GM19240 (cell line): ENCODE results near the gene TARS2.

ENCODE experiments used
- DNase-seq: peaks from one replicate; pipeline ENCODE4 v3.0.0; 2011; ENCODE audit warnings: low spot score; ENCODE audit not compliant: insufficient read length

The TARS2 gene

DNA sequence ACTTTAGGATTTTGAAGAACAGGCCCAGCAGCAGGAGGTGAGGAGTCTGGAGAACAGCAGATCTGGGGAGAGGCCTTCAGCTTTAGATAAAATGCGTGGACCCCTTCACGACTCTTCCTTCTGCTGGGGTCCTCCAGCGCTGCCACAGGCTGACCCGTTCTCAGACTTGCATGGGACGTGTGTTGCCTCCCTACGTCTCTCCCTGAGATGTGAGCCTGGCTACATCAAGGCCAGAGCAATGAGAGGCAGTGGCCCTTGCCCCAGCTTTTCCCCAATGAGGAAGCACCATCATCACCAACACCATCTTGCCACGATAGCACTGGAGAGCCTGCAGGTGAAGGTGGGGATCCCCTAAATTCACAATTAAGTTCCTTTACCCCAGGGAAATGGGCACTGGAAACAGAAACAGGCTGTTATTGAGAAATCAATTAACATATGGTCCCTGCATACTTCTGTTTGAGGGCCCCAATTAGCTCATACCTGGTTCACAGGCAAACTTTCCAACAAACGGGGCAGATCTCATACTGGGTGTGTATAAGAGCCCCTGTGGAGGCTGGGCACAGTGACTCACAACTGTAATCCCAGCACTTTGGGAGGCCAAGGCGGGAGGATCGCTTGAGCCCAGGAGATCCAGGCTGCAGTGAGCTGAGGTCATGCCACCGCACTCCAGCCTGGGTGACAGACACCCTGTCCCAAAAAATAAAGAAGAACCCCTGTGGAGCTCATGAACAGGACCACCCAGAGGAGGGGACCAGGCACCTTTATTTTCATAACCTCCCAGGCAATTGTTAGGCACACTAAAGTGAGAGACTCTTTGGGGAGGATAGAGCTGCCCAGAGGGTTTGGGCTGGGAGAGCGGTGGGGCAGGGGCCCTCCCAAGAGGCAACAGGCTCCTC, 49.9 kb downstream of the TARS2 start:
- no peak for DNase-seq

DNA sequence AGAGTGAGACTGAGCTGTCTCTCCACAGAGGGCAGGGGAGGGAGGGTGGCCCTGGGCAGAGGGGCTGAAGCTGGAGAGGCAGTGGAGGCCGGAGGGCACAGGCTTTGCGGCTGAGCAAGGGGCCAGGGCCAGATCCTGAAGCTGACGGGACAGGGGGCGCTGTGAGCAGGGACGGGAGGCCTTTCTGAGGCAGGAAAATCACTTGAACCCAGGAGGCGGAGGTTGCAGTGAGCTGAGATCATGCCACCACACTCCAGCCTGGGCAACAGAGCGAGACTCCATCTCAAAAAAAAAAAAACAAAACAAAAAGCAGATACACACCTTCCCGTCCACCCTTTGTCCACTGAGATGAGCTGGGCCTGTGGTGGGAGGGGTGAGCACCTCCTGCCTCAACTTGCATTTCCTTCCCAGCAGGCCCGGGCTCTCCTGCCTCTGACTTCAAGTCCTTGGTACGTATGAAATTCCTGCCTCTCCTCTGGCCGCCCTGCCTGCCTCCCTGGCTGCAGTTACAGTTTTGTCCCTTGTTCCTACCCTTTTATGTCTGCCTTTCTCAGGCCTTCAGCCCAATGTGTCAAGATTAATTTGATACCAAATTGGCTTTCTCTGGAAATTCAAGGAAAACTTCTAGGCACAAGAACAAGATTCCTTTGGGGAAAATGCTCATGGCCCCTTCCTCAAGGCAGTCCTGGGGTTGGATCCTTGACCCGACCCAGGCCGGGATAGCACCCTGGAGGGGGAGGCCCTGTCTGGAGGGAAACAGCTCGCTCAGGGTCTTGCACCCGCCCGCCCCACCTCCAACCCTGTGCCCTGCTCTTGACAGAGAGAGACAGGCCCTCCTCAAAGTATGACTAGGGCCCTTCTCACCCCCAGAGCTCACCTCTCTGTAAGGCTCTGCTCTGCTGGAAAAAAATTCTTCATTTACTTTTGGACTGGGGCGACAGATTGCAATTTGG, 50.8 kb downstream of the TARS2 start:
- DNase-seq: no peak

DNA sequence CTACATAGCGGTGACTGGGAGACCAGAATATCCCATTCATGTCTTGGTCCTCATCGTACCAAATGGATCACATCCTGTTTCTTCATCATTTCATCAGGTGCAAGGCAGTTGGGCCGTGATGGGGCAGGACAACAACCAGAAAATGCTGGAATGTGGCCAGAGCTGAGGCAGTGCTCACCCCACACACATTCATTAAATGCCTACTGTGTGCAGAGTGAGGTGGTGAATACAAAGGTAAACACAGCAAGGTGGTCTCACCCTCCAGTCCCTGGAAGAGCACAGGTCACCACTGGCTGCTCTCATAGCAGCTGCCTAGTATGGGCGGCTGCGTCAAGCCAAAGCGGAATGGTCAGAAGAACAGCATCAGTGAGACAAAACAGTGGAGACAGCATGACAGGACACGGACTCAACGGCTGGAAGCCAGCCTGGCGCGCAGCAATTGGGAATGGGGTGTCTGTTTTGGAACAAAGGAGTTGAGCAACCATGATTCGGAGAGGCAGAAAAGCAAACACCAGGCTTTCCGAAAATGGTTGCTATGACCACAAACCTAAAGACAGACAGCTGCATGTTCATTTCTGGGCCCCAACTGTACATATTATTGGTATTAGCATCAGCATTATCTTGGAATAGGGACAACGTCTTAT, 56.4 kb downstream of the TARS2 start:
- DNase-seq: no peak

DNA sequence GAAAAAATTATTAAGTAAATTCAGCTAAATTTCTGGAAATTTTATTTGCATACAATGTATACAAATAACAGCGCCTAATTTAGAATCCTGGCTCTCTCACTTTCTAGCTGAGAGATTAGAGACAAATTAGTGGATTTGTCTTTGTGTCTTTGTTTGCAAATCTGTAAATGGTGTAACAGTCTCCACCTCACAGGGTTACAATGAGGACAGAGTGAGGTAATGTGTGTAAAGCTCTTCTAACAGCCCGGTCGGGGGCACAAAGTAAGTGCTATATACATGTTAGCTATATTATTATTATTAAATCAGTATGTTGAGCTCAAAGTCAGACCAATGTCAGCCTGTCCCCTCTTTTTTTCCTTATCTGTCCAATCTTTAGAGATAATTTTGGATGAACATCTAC, 57.0 kb downstream of the TARS2 start:
- no peak for DNase-seq

DNA sequence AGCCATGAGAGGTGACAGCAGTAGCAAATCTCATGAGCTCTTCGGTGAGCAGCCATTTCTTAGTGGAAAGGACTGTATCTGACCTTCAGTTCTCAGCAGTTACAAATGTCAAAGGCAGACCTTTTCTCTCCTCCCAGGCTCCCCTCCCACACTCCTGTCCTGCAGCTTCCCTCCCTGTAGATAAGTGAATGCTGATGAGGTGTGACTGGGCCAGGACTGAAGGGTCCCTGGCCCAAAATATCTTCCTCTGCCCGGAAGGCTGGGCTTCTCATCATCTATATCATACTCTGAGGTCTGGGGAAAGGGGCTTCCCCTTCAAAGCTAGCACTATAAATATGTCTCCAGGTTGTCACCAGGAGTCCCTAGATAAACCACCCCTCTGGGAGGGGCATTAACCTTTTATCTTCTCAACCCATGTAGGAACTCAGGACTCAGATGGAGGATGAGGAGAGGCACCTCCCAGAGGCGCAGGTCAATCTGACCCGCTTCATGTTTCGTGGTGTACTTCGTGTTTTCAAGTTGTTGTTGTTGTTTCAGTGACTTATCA, 58.3 kb downstream of the TARS2 start:
- no peak for DNase-seq

DNA sequence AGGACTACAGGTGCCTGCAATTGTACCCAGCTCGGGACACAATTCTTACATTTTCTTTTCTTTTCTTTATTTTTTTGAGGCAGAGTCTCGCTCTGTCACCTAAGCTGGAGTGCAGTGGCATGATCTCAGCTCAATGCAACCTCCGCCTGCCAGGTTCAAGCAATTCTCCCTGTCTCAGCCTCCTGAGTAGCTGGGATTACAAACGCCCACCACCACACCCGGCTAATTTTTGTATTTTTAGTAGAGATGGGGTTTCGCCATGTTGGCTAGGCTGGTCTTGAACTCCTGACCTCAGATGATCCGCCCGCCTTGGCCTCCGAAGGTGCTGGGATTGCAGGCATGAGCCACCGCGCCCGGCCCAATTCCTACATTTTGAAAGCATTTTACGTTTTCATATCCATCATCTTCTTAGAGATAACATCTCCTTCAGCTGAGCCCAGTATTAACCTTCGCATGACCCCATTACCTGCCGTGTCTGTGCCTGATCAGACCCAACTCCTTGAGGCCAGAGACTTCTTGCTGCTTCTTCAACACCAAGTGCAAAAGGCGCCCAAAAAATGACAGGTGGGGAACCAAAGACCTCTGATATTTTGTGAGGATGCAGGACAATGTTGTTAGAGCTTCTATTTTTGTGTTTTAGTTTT, 59.2 kb downstream of the TARS2 start:
- no peak for DNase-seq

DNA sequence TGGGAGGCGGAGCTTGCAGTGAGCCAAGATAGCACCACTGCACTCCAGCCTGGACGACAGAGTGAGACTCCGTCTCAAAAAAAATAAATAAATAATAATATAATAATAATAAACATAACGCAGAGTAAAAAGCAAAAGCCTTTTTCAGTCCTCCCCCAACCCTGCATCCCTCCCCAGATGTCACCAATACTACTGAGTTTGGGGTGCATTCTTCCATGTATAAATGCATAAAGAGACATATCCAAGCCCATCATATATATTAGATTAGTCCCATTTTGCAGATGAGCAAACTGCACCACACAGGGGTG, 61.1 kb downstream of the TARS2 start:
- no peak for DNase-seq

DNA sequence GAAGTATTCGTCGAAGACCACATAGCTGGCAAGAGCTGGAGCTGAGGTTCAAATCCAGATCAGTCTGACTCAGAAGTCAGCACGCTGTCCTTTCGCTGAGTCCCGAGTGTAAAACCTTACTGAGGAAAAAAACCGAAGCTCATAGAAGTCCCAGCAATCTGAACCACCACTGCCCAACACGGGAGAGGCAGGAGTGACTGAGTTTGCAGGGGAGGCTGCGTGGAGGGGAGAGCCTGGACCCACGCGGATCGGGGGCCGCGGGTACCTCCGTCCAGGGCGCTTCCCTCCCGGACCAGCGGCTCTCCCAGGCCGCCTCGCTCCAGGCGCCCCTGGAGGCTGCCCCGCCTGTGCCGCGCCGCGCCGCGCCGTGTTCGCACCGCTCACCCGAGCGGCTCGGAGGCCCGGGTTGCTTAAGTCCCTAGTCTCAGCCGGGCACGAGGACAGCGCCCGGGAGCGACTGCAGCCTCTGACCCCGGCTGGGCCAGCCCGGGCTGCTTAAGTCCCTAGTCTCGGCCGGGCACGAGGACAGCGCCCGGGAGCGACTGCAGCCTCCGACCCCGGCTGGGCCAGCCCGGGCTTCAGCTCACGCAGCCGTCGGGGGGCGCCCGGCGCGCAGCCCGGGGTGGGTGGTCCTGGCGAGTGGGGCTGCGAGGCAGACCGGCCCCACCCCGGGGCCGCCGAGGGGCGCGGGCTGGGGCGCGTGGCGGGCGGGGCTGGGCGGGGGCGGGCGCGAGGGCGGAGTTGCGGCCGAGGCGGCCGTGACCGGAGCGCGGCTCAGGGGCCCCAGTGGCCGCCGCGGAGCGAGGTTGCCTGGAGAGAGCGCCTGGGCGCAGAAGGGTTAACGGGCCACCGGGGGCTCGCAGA, 61.6 kb downstream of the TARS2 start, which contains the start of gene ADAMTSL4:
Gene ADAMTSL4, plus strand, starts transcription at position 777 of the 864 bp plus-strand sequence. CDS start 2,881 bp downstream, outside the sequence.
- no peak for DNase-seq

DNA sequence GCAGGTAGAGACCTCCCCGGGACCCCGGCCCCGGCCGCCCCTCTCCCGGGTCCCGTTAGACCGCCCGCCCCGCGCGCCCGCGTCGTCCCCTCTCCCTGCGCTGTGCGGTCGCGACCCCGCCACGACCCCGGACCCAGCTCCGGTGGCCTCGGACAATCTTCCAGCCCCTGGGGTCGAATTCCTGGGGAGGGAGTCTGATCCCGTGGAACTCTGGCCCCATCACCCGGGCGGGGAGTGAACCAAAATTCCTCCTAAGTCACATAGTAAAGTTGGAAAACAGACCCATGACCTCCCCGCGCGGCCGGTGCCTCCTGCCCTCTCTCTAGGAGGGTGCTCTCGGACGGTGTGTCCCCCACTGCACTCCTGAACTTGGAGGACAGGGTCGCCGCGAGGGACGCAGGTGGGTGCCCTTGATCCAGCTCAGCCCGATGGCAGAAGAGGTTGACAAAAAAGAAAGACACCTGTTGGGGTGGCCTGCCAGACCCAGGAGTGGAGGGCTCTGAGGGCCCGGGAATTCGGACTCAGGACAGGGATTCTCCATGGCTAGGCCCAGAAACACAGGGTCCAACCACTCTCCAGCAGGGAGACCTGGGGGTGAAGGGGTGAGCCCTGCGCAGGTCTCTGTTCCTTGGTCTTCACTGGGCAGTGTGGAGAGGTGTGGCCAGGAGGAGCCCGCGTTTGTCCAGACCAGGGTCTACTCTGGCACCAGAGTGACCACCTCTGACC, 62.4 kb downstream of the TARS2 start:
- no peak for DNase-seq

DNA sequence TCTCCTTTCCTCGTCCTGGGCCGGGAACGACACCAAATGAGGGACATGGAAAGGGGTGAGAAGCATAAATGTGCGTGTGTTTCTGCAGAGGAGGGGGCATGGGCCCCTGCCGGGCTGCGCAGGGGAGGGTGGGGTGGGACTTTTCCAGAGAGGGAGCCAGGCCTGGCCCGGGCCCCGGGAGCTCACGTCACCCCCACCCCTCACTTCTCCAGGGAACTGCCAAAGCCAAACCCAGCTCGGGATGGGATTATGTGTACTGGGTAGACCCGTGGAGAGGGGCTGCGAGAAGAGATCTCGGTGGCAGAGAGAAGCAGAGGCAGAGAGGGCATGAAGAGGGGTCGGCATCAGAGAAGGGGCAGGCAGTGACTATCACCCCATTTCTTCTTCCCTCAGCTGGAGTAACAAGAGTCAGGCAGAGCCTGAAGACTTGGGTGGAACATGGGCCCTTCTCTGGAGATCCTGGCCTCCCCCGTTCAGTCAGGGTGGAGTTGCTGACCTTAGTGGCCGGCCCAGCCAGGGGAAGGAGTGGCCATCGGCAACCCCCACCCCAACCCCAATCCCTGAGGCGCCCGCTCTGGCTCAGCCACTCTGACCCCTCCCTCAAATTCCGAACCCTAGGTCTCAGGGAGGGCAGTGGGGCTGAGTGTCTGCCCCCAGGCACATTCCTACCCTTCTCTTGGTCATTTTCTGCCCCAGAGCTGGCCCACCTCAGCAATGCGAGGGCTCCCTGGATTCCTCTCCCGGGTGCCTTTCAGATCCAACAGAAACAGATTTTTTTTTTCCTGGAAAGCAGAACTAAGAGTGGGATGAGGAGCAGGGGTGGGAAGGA, 63.2 kb downstream of the TARS2 start:
- DNase-seq: no peak

DNA sequence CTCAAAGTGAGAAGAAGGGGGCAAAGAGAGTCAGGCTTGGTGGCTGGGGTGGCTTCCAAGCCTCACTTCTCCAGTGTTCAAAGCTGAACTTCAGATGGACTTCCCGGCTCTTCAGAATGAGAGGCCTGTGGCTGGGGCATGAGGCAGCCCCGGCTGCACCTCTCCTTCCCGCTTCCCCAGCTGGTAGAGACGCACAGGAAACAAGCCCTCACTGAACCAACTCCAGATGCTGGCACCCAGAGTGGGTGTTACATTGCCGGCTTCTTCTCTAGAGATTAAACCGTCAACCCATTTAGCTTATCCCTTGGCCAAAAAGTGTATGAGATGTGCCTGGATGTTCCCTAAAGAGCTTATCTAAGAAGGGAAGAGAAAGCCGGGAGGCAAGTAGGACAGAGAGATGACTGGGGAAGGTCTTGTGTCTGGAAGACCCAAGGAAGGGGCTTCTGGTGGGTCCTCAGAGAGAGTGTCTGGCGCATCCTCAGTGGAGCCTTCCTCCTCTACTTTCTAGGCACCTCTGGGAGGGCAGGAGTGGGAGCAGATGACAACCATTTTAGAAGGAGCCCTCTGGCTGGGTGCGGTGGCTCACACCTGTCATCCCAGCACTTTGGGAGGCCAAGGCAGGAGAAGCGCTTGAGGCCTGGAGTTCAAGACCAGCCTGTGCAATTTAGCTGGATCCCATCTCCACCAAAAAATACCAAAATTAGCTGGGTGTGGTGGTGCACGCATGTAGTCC, 64.0 kb downstream of the TARS2 start:
- DNase-seq: no peak

DNA sequence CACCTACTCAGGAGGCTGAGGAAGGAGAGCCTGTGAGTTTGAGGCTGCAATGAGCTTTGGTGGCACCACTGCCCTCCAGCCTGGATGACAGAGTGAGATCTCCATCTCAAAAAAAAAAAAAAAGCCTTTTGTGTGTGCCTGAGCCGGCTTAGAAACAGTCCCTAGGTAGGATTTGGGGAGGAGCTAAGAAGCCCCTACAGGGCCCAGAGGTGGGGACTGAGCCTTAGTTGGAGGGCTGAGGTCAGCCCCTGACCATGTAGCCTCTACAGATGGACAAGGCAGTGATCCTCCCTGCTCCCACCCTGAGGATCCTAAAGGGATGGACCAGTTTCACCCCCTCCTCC, 64.5 kb downstream of the TARS2 start:
- no peak for DNase-seq

DNA sequence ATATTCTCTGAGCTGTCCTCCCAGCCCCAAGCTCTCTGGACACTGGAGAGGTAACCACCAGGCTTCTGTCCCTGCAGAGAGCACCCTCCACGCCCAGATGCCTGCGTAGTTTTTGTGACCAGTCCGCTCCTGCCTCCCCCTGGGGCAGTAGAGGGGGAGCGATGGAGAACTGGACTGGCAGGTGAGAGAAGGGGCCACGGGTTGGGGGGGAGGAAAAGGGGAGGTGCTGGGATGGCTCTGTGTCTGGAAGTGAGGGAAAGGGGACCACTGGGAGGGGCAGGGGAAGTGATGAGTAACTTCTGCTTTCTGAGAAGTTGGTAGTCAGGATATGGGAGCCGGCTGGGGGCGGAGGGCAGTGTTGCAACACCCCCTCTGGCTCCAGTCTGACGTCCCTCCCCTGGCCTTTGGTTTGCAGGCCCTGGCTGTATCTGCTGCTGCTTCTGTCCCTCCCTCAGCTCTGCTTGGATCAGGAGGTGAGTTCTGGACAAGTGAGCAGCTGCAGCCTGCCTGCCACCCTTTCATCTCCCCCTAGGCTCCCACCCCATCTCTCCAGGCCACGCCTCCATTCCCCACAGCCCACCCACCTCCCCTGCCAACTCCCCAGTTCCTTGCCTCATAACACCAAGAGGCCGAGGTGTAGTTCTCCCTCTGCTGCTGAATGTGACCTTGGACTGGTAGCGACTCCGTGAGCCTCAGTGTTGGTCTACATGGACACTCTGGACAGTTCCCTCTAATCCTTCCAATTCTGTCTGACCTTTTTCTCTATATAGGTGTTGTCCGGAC, 65.1 kb downstream of the TARS2 start:
- no peak for DNase-seq

DNA sequence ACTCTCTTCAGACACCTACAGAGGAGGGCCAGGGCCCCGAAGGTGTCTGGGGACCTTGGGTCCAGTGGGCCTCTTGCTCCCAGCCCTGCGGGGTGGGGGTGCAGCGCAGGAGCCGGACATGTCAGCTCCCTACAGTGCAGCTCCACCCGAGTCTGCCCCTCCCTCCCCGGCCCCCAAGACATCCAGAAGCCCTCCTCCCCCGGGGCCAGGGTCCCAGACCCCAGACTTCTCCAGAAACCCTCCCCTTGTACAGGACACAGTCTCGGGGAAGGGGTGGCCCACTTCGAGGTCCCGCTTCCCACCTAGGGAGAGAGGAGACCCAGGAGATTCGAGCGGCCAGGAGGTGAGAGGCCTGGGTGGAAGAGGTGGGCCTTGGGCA, 65.7 kb downstream of the TARS2 start:
- DNase-seq: no peak

DNA sequence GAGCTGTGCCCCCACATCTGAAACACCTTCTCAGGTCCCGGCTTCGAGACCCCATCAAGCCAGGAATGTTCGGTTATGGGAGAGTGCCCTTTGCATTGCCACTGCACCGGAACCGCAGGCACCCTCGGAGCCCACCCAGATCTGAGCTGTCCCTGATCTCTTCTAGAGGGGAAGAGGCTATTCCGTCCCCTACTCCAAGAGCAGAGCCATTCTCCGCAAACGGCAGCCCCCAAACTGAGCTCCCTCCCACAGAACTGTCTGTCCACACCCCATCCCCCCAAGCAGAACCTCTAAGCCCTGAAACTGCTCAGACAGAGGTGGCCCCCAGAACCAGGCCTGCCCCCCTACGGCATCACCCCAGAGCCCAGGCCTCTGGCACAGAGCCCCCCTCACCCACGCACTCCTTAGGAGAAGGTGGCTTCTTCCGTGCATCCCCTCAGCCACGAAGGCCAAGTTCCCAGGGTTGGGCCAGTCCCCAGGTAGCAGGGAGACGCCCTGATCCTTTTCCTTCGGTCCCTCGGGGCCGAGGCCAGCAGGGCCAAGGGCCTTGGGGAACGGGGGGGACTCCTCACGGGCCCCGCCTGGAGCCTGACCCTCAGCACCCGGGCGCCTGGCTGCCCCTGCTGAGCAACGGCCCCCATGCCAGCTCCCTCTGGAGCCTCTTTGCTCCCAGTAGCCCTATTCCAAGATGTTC, 66.3 kb downstream of the TARS2 start:
- no peak for DNase-seq

DNA sequence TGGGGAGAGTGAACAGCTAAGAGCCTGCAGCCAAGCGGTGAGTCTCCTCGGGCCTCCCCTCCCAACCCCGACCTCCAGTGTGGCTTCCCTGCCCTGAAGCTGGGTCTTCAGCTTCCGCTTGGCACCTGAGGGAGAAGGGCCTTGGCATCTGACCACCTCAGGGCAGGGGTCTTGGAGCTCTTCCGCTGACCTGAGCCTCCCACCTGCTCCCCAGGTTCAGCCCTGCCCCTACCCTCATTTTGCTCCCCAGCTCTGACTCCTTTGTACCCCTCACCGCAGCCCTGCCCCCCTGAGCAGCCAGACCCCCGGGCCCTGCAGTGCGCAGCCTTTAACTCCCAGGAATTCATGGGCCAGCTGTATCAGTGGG, 66.8 kb downstream of the TARS2 start:
- no peak for DNase-seq
